ENCODE data around the gene CFAP221. TPM values are rescaled to one million over a fixed set of nuclear protein-coding genes. Genes with fewer than 3 reads are reported as not detected.

CFAP221 gene
- total and polyA plus RNA-seq, 2 experiments from 2014 or later, result 0.42 to 0.65 TPM

DNA sequence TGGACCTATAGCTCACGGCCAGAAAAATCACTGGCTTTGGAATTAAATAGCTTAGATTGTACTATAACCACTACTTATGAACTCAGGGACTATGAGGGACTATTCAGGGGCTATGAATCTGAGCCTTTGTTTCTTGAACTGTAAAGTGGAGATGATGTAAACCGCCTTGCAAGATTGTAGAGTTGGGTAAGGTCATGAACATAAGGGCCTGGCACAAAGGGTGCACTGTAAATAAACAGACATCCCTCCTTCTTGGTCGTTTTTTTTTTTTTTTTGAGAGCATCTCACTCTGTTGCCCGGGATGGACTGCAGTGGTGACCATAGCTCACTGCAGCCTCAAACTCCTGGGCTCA lies 137.6 kb downstream of the CFAP221 start (continued):
- TF ChIP-seq ZNF462 (CRISPR knock-in tag; IDR thresholded peaks at IDR 0.05) (no peak), CREB1 (CRISPR knock-in tag; IDR thresholded peaks at IDR 0.05; ENCODE audit: low read depth) (no peak)

GRCh38 chr2:119682578-119682977 lies 138.3 kb downstream of the CFAP221 start:
- Histone ChIP-seq H4K20me1 (replicated peaks; ENCODE audit: insufficient read depth) (peaks cover 15% of the 10 kb centered on the region), H3K4me3 (no peak overlapping the region), H3K27ac (ENCODE audit: low read depth) (no peak overlapping the region), H3F3A (replicated peaks; ENCODE audit: low read depth) (no peaks in the 10 kb centered on the region; the same call in 1 of the 2 replicates), H3K9me2 (ENCODE audit: insufficient read depth) (no peaks in the 10 kb centered on the region), H2AFZ (no peak overlapping the region), H3K4me2 (no peak overlapping the region), H3K79me2 (replicated peaks; ENCODE audit: insufficient read depth) (peaks cover 20% of the 10 kb centered on the region), H3K36me3 (ENCODE audit: insufficient read depth) (no peaks in the 10 kb centered on the region), H3K27me3 (ENCODE audit: insufficient read depth) (no peaks in the 10 kb centered on the region), H3K4me1 (ENCODE audit: insufficient read depth) (peaks cover 11% of the 10 kb centered on the region; the same call in 1 of the 2 replicates)
- Mint-ChIP-seq H3K4me3 (no peak overlapping the region; the same call in 2 of the 3 replicates), H3K36me3 (ENCODE audit: low read depth) (peaks cover 30% of the 10 kb centered on the region), H3K27me3 (ENCODE audit: insufficient read depth, low read depth, poor library complexity) (peaks cover 9% of the 10 kb centered on the region), H3K9me3 (no peaks in the 10 kb centered on the region), H3K27ac (peak overlapping the region; percentile 36; the same call in 1 of the 2 replicates), H3K4me1 (peaks cover 48% of the 10 kb centered on the region)
- DNase-seq (ENCODE audit: low spot score) (no peak), ATAC-seq (no peak)
- TF ChIP-seq EZH2phosphoT487 (IDR thresholded peaks at IDR 0.05; ENCODE audit: unreplicated experiment) (no peak), REST (IDR thresholded peaks at IDR 0.05; ENCODE audit: unreplicated experiment) (no peak), NANOG (IDR thresholded peaks at IDR 0.05; ENCODE audit: borderline replicate concordance) (no peak), ZNF462 (CRISPR knock-in tag; IDR thresholded peaks at IDR 0.05) (no peak), STAT1 (IDR thresholded peaks at IDR 0.05; ENCODE audit: unreplicated experiment) (no peak)

Measured in GM23338 (cell line).